22Rv1 (cell line): ENCODE measurements around the gene UFC1.

ENCODE experiments used
- ZFX ChIP-seq: fragments of 450-650 bp; IDR thresholded peaks from 2 replicates; pipeline ENCODE4 v1.6.1; 2017; ENCODE audit warnings: antibody characterized with exemption, borderline replicate concordance
- TF ChIP-seq, protein P1 (sequence below): fragments of 450-650 bp; IDR thresholded peaks from 2 replicates; pipeline ENCODE4 v1.5.1; 2017; ENCODE audit warnings: mild to moderate bottlenecking

DNA sequence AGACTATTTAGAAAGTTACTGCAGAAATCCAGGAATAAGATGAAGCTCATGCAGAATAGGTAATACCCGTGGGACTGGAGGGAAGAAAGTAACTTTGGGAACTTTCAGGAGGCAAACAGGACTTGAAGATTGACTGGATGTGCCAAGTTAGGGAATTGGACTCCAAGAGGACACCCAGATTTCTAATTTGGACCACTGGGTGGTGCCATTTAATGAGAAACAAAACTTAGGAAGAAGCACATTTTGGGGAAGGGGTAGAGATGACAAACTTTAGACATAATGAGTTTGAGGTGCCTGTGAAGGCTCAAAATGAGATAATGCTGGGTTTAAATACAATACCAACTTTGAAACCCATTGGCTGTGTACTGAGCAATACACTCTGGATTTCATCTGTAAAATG is 26.9 kb downstream of the UFC1 start:
- TF ChIP-seq, protein P1, sequence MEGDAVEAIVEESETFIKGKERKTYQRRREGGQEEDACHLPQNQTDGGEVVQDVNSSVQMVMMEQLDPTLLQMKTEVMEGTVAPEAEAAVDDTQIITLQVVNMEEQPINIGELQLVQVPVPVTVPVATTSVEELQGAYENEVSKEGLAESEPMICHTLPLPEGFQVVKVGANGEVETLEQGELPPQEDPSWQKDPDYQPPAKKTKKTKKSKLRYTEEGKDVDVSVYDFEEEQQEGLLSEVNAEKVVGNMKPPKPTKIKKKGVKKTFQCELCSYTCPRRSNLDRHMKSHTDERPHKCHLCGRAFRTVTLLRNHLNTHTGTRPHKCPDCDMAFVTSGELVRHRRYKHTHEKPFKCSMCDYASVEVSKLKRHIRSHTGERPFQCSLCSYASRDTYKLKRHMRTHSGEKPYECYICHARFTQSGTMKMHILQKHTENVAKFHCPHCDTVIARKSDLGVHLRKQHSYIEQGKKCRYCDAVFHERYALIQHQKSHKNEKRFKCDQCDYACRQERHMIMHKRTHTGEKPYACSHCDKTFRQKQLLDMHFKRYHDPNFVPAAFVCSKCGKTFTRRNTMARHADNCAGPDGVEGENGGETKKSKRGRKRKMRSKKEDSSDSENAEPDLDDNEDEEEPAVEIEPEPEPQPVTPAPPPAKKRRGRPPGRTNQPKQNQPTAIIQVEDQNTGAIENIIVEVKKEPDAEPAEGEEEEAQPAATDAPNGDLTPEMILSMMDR = peak; percentile 45
- TF ChIP-seq ZFX = no peak
